ENCODE data around the gene CHMP4A. TPM values are rescaled to one million over a fixed set of nuclear protein-coding genes. Genes with fewer than 3 reads are reported as not detected.

Gene CHMP4A
- total and polyA plus RNA-seq, 3 experiments from 2014 or later, result 86.4 to 159 (median 87.6) TPM

GRCh38 chr14:24258548-24259265, 45.4 kb upstream of the CHMP4A start:
- Histone ChIP-seq H3K36me3 (ENCODE audit: insufficient read depth, low read length) (peaks cover 7% of the 10 kb centered on the region), H3K4me3 (ENCODE audit: low read length) (no peak overlapping the region), H3K27ac (ENCODE audit: low read depth, low read length) (no peak overlapping the region), H3K27me3 (ENCODE audit: insufficient read depth, low read length, poor library complexity, severe bottlenecking) (no peaks in the 10 kb centered on the region), H3K4me1 (ENCODE audit: insufficient read depth, low read length) (no peaks in the 10 kb centered on the region), H3K9me3 (ENCODE audit: low read length) (no peaks in the 10 kb centered on the region)
- peaks cover 0 to 50% (median 6%) of the 10 kb centered on the region in 3 donors for H3K36me3 Mint-ChIP-seq
- POLR2A ChIA-PET, result no interaction called here
- CTCF ChIA-PET, result interaction anchor here (0.6 kb wide), 1 partner anchor 49 kb away, joined by 3 read pairs; the partner anchor contains the start of gene CIDEB
- peak overlapping the region in 1 of 8 donors; percentile 36 for H3K27ac Mint-ChIP-seq
- no peaks in the 10 kb centered on the region for H3K4me1 Mint-ChIP-seq
- H3K9me3 Mint-ChIP-seq, result no peaks in the 10 kb centered on the region
- H3K4me3 Mint-ChIP-seq, result no peak overlapping the region
- no peaks in the 10 kb centered on the region for H3K27me3 Mint-ChIP-seq
- no peak for DNase-seq

- Mint-ChIP-seq H3K27ac (no peak overlapping the region), H3K9me3 (no peaks in the 10 kb centered on the region), H3K27me3 (no peaks in the 10 kb centered on the region), H3K36me3 (peaks cover 0 to 52% (median 6%) of the 10 kb centered on the region in 3 donors), H3K4me3 (no peak overlapping the region), H3K4me1 (no peaks in the 10 kb centered on the region)
- no peak overlapping the region for H3K4me3 ChIP-seq (ENCODE audit: low read length)
- no peaks in the 10 kb centered on the region for H3K27me3 ChIP-seq (ENCODE audit: insufficient read depth, low read length, poor library complexity, severe bottlenecking)
- no peak overlapping the region for H3K27ac ChIP-seq (ENCODE audit: low read depth, low read length)
- no peaks in the 10 kb centered on the region for H3K9me3 ChIP-seq (ENCODE audit: low read length)
- ChIA-PET CTCF (no interaction called here), POLR2A (no interaction called here)
- H3K36me3 ChIP-seq (ENCODE audit: insufficient read depth, low read length), result peaks cover 7% of the 10 kb centered on the region
- DNase-seq, result no peak
- no peaks in the 10 kb centered on the region for H3K4me1 ChIP-seq (ENCODE audit: insufficient read depth, low read length)
These were observed 44.8 kb upstream of the CHMP4A start for GRCh38 chr14:24258119-24258518.

- Mint-ChIP-seq H3K4me3 (no peak overlapping the region), H3K4me1 (no peaks in the 10 kb centered on the region), H3K9me3 (no peaks in the 10 kb centered on the region), H3K27me3 (no peaks in the 10 kb centered on the region), H3K27ac (no peak overlapping the region), H3K36me3 (peaks cover 0 to 50% (median 3%) of the 10 kb centered on the region in 3 donors)
- DNase-seq, result no peak
- Histone ChIP-seq H3K9me3 (ENCODE audit: low read length) (no peaks in the 10 kb centered on the region), H3K4me3 (ENCODE audit: low read length) (no peak overlapping the region), H3K27me3 (ENCODE audit: insufficient read depth, low read length, poor library complexity, severe bottlenecking) (no peaks in the 10 kb centered on the region), H3K27ac (ENCODE audit: low read depth, low read length) (no peak overlapping the region), H3K36me3 (ENCODE audit: insufficient read depth, low read length) (peaks cover 7% of the 10 kb centered on the region), H3K4me1 (ENCODE audit: insufficient read depth, low read length) (no peaks in the 10 kb centered on the region)
- CTCF ChIA-PET, result interaction anchor here (0.9 kb wide), 1 partner anchor 175 kb away, joined by 3 read pairs; no protein-coding TSS in a partner anchor
- POLR2A ChIA-PET, result interaction anchor here (1.2 kb wide), 1 partner anchor 14 kb away, joined by 3 read pairs; no protein-coding TSS in a partner anchor
These were observed 43.7 kb upstream of the CHMP4A start for GRCh38 chr14:24256960-24257359.

GRCh38 chr14:24255931-24256711, 42.8 kb upstream of the CHMP4A start:
- Histone ChIP-seq H3K36me3 (ENCODE audit: insufficient read depth, low read length) (peaks cover 7% of the 10 kb centered on the region), H3K9me3 (ENCODE audit: low read length) (no peaks in the 10 kb centered on the region), H3K4me3 (ENCODE audit: low read length) (no peak overlapping the region), H3K27ac (ENCODE audit: low read depth, low read length) (no peak overlapping the region), H3K27me3 (ENCODE audit: insufficient read depth, low read length, poor library complexity, severe bottlenecking) (no peaks in the 10 kb centered on the region), H3K4me1 (ENCODE audit: insufficient read depth, low read length) (no peaks in the 10 kb centered on the region)
- H3K27me3 Mint-ChIP-seq, result no peaks in the 10 kb centered on the region
- H3K9me3 Mint-ChIP-seq, result no peaks in the 10 kb centered on the region
- no peak for DNase-seq
- H3K36me3 Mint-ChIP-seq, result peaks cover 0 to 54% (median 5%) of the 10 kb centered on the region in 3 donors
- ChIA-PET POLR2A (interaction anchor here (1.2 kb wide), 1 partner anchor 15 kb away, joined by 3 read pairs; no protein-coding TSS in a partner anchor), CTCF (no interaction called here)
- no peak overlapping the region for H3K4me3 Mint-ChIP-seq
- H3K4me1 Mint-ChIP-seq, result no peaks in the 10 kb centered on the region
- H3K27ac Mint-ChIP-seq, result peak overlapping the region in 1 of 8 donors; percentile 14

- Histone ChIP-seq H3K4me1 (ENCODE audit: insufficient read depth, low read length) (no peaks in the 10 kb centered on the region), H3K4me3 (ENCODE audit: low read length) (no peak overlapping the region), H3K27ac (ENCODE audit: low read depth, low read length) (no peak overlapping the region), H3K27me3 (ENCODE audit: insufficient read depth, low read length, poor library complexity, severe bottlenecking) (no peaks in the 10 kb centered on the region), H3K36me3 (ENCODE audit: insufficient read depth, low read length) (peaks cover 7% of the 10 kb centered on the region), H3K9me3 (ENCODE audit: low read length) (no peaks in the 10 kb centered on the region)
- H3K27me3 Mint-ChIP-seq, result no peaks in the 10 kb centered on the region
- ChIA-PET CTCF (no interaction called here), POLR2A (no interaction called here)
- no peak for DNase-seq
- no peak overlapping the region for H3K27ac Mint-ChIP-seq
- H3K36me3 Mint-ChIP-seq, result peaks cover 0 to 48% (median 3%) of the 10 kb centered on the region in 3 donors
- no peaks in the 10 kb centered on the region for H3K9me3 Mint-ChIP-seq
- H3K4me3 Mint-ChIP-seq, result no peak overlapping the region
- no peaks in the 10 kb centered on the region for H3K4me1 Mint-ChIP-seq
These were observed 42.1 kb upstream of the CHMP4A start for GRCh38 chr14:24255438-24255837.

- no peaks in the 10 kb centered on the region for H3K4me1 Mint-ChIP-seq
- no peaks in the 10 kb centered on the region for H3K27me3 Mint-ChIP-seq
- ChIA-PET POLR2A (no interaction called here), CTCF (interaction anchor here (3.3 kb wide), 1 partner anchor 78 kb away, joined by 7 read pairs; no protein-coding TSS in a partner anchor)
- no peaks in the 10 kb centered on the region for H3K9me3 ChIP-seq (ENCODE audit: low read length)
- no peaks in the 10 kb centered on the region for H3K4me1 ChIP-seq (ENCODE audit: insufficient read depth, low read length)
- H3K27ac Mint-ChIP-seq, result no peak overlapping the region
- H3K4me3 Mint-ChIP-seq, result no peak overlapping the region
- H3K36me3 Mint-ChIP-seq, result peaks cover 0 to 50% (median 3%) of the 10 kb centered on the region in 3 donors
- H3K27me3 ChIP-seq (ENCODE audit: insufficient read depth, low read length, poor library complexity, severe bottlenecking), result no peaks in the 10 kb centered on the region
- H3K4me3 ChIP-seq (ENCODE audit: low read length), result no peak overlapping the region
- no peak for DNase-seq
- H3K9me3 Mint-ChIP-seq, result no peaks in the 10 kb centered on the region
- H3K36me3 ChIP-seq (ENCODE audit: insufficient read depth, low read length), result peaks cover 7% of the 10 kb centered on the region
- H3K27ac ChIP-seq (ENCODE audit: low read depth, low read length), result no peak overlapping the region
These were observed 41.5 kb upstream of the CHMP4A start for GRCh38 chr14:24254630-24255392.

- Mint-ChIP-seq H3K27ac (peak overlapping the region in 2 of 8 donors; percentile 12 to 47), H3K27me3 (no peaks in the 10 kb centered on the region), H3K4me3 (no peak overlapping the region), H3K4me1 (no peaks in the 10 kb centered on the region), H3K36me3 (peaks cover 0 to 51% (median 3%) of the 10 kb centered on the region in 3 donors), H3K9me3 (no peaks in the 10 kb centered on the region)
- CTCF ChIA-PET, result interaction anchor here (3.3 to 4.3 kb wide), 2 partner anchors 11 to 79 kb away, joined by 7 to 25 read pairs; partner anchors contain the start of gene TINF2
- H3K27ac ChIP-seq (ENCODE audit: low read depth, low read length), result no peak overlapping the region
- H3K27me3 ChIP-seq (ENCODE audit: insufficient read depth, low read length, poor library complexity, severe bottlenecking), result no peaks in the 10 kb centered on the region
- H3K36me3 ChIP-seq (ENCODE audit: insufficient read depth, low read length), result peaks cover 7% of the 10 kb centered on the region
- POLR2A ChIA-PET, result interaction anchor here (0.7 kb wide), 1 partner anchor 66 kb away, joined by 4 read pairs; no protein-coding TSS in a partner anchor
- no peak for DNase-seq
- H3K4me3 ChIP-seq (ENCODE audit: low read length), result no peak overlapping the region
- H3K9me3 ChIP-seq (ENCODE audit: low read length), result no peaks in the 10 kb centered on the region
- no peaks in the 10 kb centered on the region for H3K4me1 ChIP-seq (ENCODE audit: insufficient read depth, low read length)
These were observed 40.6 kb upstream of the CHMP4A start for GRCh38 chr14:24253936-24254335.

Measured in CD8-positive, alpha-beta memory T cell (primary cell).